ENCODE measurements around the gene TRAF7.

The TRAF7 gene

DNA sequence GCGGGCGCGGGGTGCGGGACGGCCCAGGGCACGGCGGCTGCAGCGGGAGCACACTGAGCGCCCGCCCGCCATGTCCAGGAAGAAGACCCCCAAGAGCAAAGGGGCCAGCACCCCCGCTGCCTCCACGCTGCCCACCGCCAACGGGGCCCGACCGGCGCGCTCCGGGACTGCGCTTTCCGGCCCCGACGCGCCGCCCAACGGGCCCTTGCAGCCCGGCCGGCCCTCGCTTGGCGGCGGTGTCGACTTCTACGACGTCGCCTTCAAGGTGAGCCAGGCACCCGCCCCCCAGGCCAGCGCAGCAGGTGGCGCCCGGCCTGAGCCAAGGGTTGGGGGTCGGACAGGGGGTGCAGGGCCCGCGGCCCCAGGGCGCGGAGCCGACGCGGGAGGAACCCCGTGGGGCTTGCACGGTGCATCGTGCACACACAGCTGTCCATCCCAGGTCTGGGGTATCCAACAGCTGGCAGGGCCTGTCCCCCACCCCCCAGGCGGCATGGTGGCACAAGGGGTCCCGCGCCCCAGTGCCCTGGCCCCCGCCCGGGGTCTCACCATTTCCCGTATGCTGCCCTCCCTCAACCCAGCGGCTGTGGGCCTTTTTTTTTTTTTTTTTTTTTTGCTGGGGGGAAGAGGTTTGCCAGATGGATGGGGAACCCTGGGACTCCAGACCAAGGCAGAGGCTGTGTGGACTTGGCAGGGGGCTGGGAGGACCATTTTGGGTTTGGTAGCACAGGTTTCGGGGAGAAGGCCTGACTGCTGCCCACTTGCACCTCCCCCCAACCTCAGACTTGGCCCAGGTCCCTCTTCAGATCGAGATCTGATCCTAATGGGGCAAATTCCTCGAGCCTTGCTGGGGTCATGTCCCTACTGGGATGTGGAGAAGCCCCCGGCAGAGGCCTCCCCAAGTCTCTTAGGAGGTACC is 6.6 kb upstream of the TRAF7 start:
- DNase-seq: no peak

DNA sequence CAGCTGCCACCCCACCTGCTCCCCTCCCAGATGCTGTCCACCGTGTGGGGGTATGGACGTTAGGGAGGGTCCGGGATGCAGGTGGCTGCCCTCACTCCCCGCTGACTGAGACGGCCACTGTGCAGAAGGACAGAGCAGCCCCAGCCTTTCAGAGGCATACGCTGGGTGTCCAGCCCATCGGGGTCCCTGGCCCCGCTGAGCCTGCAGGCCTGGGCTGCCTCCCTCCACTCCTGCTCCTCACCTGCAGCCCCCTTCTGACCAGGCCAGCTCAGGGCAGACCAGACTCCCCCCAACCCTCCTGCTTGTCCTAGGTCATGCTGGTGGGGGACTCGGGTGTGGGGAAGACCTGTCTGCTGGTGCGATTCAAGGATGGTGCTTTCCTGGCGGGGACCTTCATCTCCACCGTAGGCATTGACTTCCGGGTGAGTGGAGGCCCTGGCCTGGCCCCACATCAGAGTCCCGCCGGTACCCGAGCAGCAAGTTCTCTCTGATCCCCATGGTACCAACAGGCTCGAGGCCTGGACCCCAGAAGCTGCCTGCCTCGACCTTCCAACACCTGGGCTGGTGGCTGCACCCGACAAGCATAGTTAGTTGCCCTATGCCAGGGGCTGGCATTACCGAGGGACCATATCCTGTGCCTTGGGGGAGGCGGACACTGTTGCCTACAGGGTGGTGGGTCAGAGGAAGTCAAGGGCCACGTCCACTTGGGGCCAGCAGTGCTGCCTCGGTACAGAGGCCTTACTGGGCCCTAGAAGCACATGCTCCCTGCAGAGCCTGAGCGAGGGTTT is 5.8 kb upstream of the TRAF7 start:
- DNase-seq: no peak

DNA sequence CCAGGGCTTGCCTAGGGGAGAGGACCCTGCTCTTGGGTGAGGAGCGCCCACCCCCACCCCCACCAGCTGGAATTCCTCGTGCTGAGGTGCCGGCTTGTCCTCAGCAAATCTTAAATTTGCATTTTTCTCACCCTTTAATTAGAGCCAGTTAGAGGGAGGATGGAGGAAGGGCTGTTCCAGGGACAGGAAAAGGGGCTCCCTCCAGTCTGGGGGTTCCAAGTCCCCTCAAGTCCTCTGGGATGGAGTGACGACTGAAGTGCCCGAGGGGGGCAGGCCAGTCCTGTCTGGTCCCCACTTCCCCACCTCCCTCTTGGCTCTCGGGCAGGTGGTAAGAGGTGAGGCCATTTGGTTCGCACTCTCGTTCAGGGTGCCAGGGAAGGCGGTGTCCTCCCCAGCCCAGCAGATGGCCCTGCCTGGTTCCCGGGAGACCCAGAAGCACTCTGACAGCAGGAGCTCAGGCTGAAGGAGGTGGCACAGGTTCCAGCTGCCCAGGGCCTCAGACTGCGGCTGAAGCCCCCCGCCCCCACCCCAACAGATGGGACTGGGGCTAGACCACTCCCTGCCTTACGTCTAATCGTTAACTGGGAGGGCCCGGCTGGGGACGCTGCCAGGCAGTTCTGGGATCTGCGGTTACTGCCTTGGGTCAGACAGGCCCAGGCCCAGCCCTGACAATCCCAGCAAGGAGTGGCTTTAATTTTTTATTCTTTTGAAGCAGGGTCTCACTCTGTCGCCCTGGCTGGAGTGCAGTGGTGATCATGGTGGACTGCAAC is 5.0 kb upstream of the TRAF7 start:
- no peak for DNase-seq

DNA sequence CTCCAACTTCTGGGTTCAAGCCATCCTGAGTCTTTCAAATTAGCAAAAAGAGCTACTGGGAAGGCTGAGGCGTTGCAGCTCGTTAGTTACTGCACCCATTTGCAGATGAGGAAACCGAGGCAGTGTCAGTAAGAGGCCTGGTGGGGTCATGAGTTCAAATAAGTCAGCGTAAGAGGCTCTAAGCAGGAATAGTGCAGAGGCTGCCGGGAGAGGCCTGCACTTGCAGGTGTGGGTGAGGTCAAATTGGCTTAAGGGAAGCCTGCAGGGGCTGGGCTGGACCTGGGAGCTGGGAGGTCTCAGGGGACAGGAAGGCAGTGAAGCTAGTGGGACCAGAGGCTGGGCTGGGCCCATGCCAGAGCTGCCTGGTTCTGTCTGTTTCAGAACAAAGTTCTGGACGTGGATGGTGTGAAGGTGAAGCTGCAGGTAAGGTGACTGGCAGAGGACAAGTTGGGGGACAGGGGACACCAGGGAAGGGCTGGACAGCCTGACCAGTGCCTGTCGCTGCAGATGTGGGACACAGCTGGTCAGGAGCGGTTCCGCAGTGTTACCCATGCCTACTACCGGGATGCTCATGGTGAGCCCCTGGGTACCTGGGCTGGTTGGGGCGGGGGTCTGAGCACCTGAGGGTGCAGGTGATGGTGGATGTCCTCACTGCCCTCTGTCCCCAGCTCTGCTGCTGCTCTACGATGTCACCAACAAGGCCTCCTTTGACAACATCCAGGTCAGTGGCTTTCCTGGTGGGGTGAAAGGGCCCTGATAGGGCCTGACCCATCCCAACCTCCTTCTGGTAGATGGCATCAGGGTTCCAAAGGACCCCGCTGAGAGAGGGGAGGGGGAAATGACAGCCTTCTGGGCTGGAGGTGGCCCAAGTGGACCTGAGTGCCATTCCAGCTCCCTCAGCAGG is 4.1 kb upstream of the TRAF7 start:
- DNase-seq: no peak

DNA sequence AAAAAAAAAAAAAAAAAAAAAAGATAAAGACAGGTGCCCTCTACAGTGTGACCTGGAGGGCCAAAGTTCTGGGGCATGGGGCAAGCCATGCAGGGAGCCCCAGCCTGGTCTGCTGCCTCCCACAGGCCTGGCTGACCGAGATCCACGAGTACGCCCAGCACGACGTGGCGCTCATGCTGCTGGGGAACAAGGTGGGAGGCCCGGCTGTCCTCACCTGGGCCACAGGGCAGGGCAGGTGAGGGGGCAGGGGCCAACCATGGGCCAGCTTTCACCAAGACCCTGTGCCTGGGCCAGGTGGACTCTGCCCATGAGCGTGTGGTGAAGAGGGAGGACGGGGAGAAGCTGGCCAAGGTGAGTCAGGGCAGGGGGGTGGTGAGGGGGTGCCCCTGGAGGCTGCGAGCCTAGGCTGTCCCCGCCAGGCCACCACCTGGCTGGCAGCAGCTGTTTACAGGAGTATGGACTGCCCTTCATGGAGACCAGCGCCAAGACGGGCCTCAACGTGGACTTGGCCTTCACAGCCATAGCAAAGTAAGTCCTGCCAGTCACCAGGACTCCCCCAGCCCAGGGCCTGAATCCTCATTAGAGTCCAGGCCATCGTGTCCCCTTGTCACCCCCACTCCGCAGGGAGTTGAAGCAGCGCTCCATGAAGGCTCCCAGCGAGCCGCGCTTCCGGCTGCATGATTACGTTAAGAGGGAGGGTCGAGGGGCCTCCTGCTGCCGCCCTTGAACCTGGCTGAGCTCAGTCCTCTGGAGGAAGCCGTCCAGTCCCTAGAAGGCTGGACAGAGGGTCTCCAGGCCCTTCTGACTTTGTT is 2.7 kb upstream of the TRAF7 start:
- no peak for DNase-seq

DNA sequence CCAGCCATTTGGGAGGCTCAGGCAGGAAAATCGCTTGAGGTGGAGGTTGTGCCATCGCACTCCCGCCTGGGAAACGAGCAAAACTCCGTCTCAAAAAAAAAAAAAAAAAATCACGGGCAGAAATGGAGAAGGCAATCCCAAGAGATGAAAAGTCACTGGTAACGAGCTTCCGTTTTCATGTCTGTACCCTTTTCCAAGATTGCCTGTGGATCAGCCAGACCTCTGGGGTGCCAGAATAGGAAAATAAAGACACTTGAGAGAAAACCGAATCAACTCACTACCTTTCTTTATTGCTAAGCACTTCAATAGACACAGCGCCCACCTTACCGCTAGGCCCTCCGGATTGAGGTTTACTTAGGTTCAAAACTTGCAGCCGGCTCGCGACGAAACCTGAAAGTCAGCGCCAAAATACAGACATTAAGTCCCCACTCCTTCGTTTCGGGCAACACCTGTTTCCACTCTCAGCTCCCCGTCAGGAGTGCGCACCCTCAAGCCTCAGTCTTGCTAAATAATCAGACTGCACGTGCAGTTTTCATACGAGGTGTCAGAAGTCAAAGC is 970 bp upstream of the TRAF7 start:
- peak; percentile 0 to 16 for DNase-seq

DNA sequence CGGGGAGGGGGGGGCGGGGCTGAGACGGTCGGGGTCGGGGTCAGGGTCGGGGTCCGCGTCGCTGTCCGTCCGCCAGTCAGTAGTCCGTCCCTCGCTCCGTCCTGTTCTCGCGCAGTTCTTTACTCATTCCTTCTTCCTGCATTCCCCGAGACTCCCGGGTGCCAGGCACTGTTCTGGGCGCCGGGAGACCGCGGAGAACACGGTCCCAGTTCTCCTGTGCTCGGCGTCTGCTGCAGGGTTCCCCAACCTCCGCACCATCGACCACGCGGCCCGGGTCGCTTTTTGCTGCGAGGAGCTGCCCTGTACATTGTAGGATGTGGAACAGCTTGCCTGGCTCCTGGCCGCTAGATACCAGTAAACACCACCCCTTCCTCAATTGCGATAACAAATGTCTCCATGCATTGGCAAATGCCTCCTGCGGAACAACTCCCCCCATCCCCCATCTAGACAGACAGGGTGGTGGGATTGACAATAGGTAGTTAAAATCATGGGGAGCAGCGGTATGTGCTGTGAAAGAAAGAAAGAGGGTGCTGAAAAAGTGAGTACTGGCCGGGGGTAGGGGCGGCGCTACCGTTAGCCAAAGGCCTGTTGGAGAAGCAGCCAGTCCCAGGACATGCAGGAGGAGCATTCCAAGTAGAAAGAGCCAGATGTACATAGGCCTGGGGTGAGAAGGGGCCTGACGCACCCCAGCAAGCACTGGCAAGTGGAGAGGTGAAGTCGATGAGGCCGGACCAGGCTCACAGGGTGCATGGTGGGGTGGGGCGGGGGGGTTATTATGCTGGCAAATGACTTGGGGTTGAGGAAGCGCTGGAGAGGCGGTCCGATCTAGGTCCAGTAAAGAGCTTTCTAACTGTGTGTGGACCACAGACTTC is 631 bp downstream of the TRAF7 start:
- peak; percentile 3 to 10 for DNase-seq

DNA sequence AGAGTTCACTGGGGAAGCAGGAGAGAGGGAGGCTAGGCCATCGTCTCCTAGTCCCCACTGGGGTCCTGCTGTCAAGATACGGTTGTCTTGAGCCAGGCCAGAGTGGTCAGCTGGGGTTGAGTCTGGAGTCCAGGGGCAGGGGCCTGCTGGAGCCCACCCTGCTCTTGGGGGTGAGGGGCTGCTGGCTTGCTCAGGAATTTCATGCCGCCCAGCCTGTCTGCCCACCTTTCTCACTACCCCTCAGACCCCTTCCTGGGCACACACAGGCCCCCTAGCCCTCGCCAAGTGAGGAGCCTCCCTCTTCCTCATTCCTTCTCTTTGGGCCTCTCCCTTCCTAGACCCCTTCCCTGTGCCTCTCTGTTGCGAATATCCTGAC is 1.3 kb downstream of the TRAF7 start:
- no peak for DNase-seq

DNA sequence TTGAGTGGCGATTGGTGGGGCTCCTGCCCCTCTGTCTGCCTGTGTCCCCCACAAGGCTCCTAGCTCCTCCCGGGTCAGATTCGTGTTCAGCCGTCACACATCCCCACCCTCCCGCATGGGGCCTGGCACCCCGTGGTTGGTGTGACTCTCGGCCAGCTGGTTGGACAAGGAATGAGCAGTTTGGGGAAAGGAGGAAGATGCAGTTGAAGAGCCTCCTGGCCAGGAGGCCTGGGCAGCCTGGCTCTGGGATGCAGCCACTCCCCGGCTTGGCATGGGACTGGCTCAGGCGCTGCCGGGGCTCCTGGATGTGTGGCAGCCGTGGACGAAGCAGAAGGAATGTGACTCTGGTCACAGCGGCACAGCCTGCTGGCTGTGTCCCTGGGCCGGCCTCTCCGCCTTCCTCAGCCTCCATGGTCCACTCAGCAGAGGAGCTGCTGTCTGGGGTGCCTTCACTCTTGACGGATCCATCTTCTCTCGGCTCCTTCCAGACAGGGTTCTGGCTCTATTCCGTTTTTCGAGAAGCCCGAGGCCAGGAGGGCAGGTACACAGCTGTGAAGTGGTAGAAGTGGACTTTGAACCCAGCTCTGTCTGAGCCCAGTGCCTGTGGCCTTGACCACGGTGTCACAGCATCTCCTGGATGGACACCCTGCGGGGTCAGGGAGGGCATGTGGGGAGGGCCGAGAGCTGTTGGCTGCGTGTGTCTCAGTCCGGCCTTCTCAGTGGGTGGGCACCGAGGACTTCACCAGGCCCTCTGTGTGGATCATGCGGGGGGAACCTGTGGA is 2.1 kb downstream of the TRAF7 start:
- DNase-seq: no peak

DNA sequence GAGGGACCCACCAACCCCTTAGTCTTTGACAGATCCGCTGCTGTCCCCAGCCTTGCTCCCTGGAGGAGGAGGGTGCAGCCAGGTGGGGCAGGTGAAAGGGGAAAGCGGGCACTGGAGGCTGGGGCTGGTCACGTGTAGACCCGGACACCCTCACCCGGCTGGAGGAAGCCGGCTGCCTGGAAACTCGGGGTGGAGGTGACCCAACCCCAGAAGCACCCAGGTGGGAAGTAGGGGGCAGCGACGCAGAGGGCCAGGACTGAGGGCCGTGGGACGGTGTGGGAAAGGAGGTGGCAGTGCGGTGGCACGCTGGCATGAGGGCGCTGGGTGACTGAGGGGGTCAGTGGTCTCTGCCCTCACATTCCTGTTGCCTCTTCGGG is 2.7 kb downstream of the TRAF7 start:
- no peak for DNase-seq

DNA sequence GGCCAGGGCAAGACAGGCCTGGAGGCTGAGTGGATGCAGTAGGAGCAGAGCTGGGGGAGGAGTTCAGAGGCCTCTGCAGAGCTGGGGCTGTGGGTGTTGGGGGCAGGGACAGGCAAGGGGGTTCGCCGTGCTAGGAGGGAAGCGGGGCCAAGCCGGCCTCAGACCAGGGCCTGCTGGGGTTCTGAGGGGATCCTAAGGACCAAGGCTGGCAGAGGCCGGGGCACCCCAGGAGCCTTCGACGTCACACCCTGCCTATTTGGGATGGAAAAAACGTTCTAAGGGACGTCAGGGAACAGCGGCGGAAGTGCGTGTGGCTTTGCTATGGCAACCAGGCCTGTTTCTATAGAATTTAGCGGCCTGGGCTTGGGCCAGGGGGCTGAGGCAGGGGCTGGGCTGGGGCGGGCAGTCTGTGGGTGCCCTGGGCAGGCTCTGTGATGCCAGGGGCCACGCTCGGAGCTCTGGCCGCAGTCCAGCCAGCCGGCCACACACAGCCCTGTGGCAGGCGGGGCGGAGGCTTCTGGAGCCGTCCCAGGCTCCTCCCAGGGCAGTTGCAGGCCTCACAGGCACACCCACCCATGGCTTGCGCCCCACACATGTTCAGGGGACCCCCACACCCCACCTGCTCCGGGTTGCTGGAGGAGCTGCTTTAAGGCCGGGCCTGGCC is 3.7 kb downstream of the TRAF7 start:
- DNase-seq: no peak

DNA sequence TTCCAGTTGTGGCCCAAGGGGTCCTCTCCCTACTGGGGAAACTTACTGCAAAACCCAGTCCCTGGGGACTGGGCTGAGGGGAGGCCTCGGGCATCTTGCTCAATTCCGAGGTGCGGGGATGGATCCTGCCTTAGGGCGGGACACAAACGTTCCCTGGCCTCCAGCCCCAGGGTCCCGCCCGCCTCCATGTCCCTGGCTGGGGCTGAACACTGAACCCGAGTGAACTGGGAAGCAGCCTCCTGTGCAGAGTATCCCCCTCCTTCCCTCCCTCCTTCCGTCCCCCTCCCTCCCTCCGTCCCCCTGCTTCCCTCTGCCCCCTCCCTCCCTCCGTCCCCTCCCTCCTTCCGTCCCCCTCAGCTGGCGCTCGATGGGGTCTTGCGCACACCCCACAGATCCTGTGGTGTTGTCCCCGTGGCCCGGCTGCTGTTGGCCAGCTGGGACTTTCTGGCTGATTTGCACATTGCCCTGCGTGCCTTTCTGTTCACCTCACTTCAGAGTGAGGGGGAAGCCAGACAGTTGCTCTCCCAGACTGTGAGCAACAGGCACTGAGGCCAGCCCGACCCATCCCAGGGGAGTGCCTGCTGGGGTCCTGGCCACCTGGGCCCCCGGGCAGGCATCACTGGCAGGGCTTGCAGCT is 5.5 kb downstream of the TRAF7 start:
- no peak for DNase-seq

DNA sequence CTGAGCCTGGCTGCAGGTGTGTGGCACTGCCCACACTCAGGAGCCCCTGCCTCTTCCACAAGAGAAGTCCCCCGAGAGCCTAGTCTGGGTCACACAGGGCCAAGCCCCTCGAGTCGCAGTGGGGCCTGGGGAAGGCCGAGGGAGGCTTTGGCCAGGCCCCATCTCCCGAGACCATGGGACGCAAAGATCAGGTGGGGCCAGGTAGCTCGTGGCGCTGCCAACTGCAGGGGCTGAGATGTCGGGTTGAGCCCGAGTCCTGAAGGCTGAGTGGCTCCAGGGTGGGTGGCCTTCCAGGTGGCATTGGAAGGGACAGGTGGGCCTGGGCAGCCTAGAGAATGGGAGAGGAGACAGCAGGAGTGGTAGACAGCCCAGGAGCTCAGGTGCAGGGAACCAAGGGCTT is 6.3 kb downstream of the TRAF7 start:
- DNase-seq: no peak

DNA sequence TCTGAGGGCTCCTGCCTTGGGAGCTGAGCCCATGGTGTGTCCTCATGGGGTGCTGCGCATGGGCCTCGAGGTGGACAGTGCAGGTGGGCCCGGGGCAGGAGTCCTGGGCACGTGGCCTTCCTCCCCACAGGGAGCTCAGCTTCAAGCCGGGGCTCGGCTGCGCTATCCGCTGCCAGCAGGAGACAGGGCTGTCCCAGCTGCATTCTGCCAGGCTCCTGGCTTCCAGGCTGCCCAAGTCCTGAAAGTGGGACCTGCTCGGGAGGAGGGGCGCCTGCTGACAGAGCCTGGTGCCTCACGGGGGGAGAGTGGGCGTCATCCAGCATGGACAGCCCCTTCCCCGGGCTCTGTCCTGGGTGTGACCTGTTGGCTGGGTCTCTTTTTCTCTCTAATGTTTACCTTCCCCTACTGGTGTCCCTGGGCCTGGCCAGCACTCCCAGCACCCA is 7.1 kb downstream of the TRAF7 start:
- DNase-seq: no peak

DNA sequence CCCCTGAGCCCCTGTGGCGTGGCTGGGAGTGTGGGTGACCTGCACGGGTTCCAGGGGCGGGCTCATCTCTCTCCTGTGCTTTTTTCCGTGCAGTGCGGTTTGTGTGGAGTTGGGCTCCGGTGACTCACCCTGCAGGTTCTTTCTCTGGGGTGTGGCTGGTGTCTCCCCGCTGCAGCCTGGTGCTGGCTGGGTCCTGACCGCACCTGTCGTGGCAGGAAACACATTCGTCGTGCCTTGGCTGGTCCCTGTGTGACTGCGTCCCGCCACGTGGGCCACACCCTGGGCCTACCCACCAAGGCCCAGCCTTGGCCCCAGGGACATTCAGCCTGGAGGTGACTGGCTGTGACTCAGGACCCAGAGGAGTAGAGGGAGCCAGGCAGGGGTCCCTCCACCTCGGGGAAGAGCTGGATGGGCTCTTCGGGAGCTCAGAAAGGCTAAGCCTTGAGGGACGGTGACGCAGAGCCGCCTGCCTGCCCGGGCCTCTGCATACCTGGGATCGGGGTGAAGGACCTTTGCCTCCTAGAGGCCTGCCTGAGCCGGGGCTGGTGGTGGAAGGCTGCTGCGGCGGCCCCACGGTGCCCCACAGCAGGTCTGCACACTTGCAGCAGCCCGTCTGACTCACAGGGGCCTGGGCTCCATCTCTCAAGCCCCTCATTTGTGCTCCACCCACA is 7.8 kb downstream of the TRAF7 start:
- DNase-seq: no peak

DNA sequence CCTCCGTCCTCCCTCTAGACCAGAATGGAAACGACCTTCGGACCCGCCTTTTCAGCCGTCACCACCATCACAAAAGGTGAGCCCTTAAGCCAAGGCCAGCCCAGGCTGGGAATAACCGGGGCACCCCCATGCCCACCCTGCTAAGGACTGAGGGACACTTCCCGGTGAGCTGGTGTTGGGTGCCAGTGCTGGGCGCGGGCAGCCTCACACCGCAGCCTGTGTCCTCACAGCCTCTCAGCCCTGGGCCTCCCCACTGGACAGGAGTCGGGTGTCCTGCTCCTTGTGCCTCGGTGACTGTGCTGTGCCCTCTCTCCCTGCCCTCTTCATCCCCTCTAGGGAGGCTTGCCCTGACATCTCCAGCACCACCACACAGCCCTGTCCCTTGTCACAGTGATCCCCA is 10.3 kb downstream of the TRAF7 start:
- DNase-seq: no peak

DNA sequence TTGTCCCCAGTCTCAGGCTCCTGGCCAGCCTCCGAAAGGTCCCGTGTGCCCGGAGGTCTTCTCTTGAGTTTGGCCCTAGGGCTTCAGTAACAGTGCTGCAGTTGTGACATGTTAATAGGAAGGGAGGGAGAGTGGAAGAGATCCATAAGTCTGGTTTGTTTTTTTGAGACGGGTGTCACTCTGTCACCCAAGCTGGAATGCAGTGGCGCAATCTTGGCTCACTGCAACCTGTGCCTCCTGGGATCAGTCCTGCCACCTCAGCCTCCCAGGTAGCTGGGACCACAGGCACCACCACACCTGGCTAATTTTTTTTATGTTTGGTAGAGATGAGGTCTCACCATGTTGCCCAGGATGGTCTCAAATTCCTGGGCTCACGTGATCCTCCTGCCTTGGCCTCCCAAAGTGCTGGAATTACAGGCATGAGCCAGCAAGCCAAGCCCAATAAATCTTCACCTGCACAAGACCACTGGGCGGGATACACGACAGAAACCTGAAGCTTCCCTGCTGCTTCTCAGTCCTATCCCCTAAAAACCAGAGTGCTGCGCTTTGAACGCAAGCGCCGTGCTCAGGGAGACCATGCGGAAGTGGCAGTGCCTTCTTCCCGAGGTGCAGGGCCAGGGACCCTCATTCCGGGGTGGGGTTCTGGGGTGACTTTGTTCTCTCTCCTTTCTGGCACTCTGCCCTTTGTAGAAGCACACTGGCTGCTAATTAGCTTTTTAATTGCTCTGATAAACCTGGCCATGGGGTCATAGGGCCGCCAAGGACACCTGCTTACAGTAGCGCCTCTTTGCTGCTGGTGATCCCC is 10.9 kb downstream of the TRAF7 start:
- no peak for DNase-seq
